Measurements from ENCODE around the gene ATG5. TPM values are rescaled to one million over a fixed set of nuclear protein-coding genes. Genes with fewer than 3 reads are reported as not detected.

ATG5 gene
- total RNA-seq, 1 donor, result 62.6 TPM

DNA sequence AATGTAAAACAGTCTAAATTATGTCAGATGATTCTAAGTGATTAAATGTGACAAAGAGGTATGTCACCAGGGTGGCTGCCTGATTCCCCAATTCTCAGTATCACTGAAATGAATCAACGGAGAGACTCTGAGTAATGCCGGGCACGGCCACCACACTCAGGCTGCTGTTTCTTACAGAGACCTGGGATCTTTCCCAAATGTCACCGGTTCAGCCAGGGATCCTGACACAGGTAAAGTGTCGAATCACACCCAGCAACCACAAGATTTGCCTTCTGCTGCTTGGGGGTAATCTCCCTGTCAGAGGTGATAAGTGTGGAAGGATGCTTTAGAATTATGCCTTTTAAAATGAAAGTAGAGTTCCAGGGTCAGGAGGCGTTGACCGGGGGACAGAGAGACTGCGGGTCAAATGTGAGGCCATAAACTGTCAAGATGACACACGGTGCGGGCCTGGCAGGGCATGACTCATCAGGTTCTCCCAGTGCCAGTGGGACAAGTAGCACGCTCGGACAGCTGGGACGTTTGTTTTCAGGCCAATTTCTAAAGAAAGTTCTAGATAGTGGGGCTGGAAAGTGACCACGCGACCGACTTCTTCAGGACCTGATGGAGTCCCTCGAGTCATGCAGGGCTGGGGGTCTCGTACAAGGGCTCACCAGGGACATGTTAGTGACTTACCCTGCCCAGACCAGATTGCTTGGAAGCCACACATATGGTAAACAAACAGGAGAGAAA, 190.5 kb downstream of the ATG5 start:
- TF ChIP-seq CTCF (IDR thresholded peaks at IDR 0.05; ENCODE audit: insufficient read depth, low read depth, low read length), result no peak
- DNase-seq (ENCODE audit: low read depth), result peak; percentile 68
- H3K4me3 ChIP-seq (ENCODE audit: low read depth, low read length), result no peak overlapping the region

Small RNA genes within 50 kb of the gene (small RNA-seq; reads per million reads assigned to genes)
- gene RF00015, result not detected
- gene RN7SL47P, result not detected
- not detected for gene RNU6-344P

Other genes with a start within 250 kb of the ATG5 start
- gene PRDM1, start 239.4 kb downstream of the ATG5 start, total RNA-seq, result 29.6 and 39.7 TPM in 2 replicates
- gene CRYBG1, start 35.0 kb upstream of the ATG5 start, total RNA-seq, result 8.1 and 15.5 TPM in 2 replicates